GM12875 (cell line): ENCODE measurements around the gene LAMC1.

ENCODE experiments used
- H3K4me3 ChIP-seq: one replicate; pipeline ENCODE4 v1.5.1; 2011; ENCODE audit warnings: low read depth, low read length, control low read depth
- CTCF ChIP-seq: IDR thresholded peaks from 2 replicates; pipeline ENCODE4 v1.5.1; 2011; ENCODE audit warnings: low read depth, mild to moderate bottlenecking, control low read depth, inconsistent platforms, low read length, moderate library complexity, borderline replicate concordance; ENCODE audit not compliant: insufficient read depth

Gene LAMC1

GRCh38 chr1:183178545-183178944, 155.3 kb downstream of the LAMC1 start:
- H3K4me3 ChIP-seq: no peak overlapping the region
- no peak for TF ChIP-seq CTCF

- no peak for TF ChIP-seq CTCF
- H3K4me3 ChIP-seq: no peak overlapping the region
Measured at GRCh38 chr1:183179033-183179432, 155.8 kb downstream of the LAMC1 start.

- H3K4me3 ChIP-seq: no peak overlapping the region
- no peak for TF ChIP-seq CTCF
Measured at GRCh38 chr1:183180218-183180617, 157.0 kb downstream of the LAMC1 start.

- TF ChIP-seq CTCF: no peak
- no peak overlapping the region for H3K4me3 ChIP-seq
Measured at GRCh38 chr1:183180634-183181056, 157.4 kb downstream of the LAMC1 start.

DNA sequence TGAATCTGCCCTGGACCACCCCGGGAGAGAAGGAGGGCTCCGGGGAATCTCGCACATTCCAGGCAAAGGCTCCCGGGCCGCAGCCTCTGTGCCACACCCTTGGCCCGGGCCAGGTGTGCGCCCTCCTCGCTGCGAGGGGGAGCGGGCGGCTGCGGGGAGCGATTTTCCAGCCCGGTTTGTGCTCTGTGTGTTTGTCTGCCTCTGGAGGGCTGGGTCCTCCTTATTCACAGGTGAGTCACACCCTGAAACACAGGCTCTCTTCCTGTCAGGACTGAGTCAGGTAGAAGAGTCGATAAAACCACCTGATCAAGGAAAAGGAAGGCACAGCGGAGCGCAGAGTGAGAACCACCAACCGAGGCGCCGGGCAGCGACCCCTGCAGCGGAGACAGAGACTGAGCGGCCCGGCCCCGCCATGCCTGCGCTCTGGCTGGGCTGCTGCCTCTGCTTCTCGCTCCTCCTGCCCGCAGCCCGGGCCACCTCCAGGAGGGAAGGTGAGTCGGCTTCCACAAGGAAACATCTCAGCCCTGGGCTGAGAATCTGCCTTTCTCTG, 162.8 kb downstream of the LAMC1 start, which contains the start of gene LAMC2:
TSS of gene LAMC2 (plus strand) at position 324 of the 550 bp plus-strand sequence. CDS start at position 413, 89 bp downstream.
- no peak for TF ChIP-seq CTCF
- H3K4me3 ChIP-seq: no peak within 1 kb of the TSS

DNA sequence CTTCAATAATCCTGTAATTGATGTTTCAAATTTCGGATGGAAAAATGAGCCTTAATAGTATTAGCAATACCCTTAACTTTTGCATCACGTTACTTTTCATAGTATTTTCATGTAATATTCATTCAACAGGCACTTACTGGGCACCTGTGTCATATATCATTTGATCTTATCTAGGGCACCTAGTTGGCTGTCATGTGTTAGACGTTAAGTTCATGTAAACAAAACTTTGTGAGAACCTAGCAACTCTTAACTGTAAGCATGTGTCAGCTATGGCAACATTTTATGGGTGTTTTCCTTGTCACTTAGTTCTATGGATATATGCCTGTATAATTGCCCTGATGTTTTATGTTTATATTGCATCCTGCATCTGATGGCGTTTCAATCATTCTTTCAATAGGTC, 163.6 kb downstream of the LAMC1 start:
- H3K4me3 ChIP-seq: no peak overlapping the region
- no peak for TF ChIP-seq CTCF

DNA sequence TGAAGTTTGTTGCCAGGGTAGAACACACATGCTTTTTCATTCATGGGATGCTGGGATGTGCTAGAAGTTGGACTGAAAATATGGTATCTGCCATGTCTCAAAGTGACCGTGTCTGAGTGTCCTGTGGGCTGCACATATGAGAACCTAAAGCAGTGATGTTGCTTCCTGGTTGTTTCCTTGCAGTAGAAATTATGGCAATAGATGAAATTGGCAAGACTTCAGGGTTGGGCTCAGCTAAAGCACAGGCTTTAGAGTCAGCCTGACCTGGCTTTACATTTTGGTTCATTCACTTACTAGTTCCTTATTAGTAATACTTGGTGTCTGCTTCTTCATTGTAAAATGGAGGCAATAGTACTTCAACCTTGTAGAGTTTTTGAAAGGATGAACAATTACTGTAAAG, 165.0 kb downstream of the LAMC1 start:
- no peak for TF ChIP-seq CTCF
- H3K4me3 ChIP-seq: no peak overlapping the region
